HEK293 (cell line): ENCODE measurements around the gene BTBD9.

Source experiments
- BCL11A ChIP-seq: fragments of 450-650 bp; formaldehyde crosslinking; IDR thresholded peaks from 2 replicates; pipeline ENCODE4 v1.5.1; 2016; ENCODE audit warnings: low read depth, missing biosample characterization, missing genetic modification characterization
- GLIS2 ChIP-seq: fragments of 450-650 bp; formaldehyde crosslinking; IDR thresholded peaks from 2 replicates; pipeline ENCODE4 v1.5.1; 2016; ENCODE audit warnings: missing biosample characterization, missing genetic modification characterization
- HOXA7 ChIP-seq: sonication (generic); formaldehyde crosslinking; IDR thresholded peaks from 2 replicates; pipeline ENCODE4 v1.8.1; 2022; ENCODE audit warnings: missing genetic modification reagents, borderline replicate concordance
- IKZF3 ChIP-seq: fragments of 450-650 bp; IDR thresholded peaks from 2 replicates; pipeline ENCODE4 v1.5.0; 2018; ENCODE audit warnings: missing biosample characterization, mild to moderate bottlenecking, missing genetic modification characterization, moderate library complexity
- KLF8 ChIP-seq: fragments of 450-650 bp; formaldehyde crosslinking; IDR thresholded peaks from 2 replicates; pipeline ENCODE4 v1.5.1; 2016; ENCODE audit warnings: missing biosample characterization, missing genetic modification characterization
- OVOL3 ChIP-seq: fragments of 450-650 bp; formaldehyde crosslinking; IDR thresholded peaks from 2 replicates; pipeline ENCODE4 v1.5.1; 2016; ENCODE audit warnings: missing biosample characterization, missing genetic modification characterization
- SALL2 ChIP-seq: fragments of 450-650 bp; formaldehyde crosslinking; IDR thresholded peaks from 2 replicates; pipeline ENCODE4 v1.5.0; 2017; ENCODE audit warnings: missing biosample characterization, mild to moderate bottlenecking, missing genetic modification characterization, borderline replicate concordance
- SP2 ChIP-seq: fragments of 450-650 bp; formaldehyde crosslinking; IDR thresholded peaks from 2 replicates; pipeline ENCODE4 v1.5.1; 2016; ENCODE audit warnings: missing biosample characterization, missing genetic modification characterization
- YY2 ChIP-seq: fragments of 450-650 bp; formaldehyde crosslinking; IDR thresholded peaks from 2 replicates; pipeline ENCODE4 v1.5.1; 2016; ENCODE audit warnings: missing biosample characterization, missing genetic modification characterization
- ZFP37 ChIP-seq: fragments of 450-650 bp; formaldehyde crosslinking; IDR thresholded peaks from 2 replicates; pipeline ENCODE4 v1.5.1; 2016; ENCODE audit warnings: missing biosample characterization, missing genetic modification characterization
- ZNF121 ChIP-seq: fragments of 450-650 bp; formaldehyde crosslinking; IDR thresholded peaks from 2 replicates; pipeline ENCODE4 v1.5.1; 2016; ENCODE audit warnings: missing biosample characterization, missing genetic modification characterization
- ZNF157 ChIP-seq: fragments of 450-650 bp; formaldehyde crosslinking; IDR thresholded peaks from 2 replicates; pipeline ENCODE4 v1.5.1; 2016; ENCODE audit warnings: missing biosample characterization, missing genetic modification characterization
- ZNF354C ChIP-seq: fragments of 450-650 bp; formaldehyde crosslinking; IDR thresholded peaks from 2 replicates; pipeline ENCODE4 v1.5.1; 2016; ENCODE audit warnings: missing biosample characterization, missing genetic modification characterization, low read depth, borderline replicate concordance
- ZNF530 ChIP-seq: fragments of 450-650 bp; formaldehyde crosslinking; IDR thresholded peaks from 2 replicates; pipeline ENCODE4 v1.5.1; 2016; ENCODE audit warnings: low read depth, missing biosample characterization, missing genetic modification characterization
- ZNF561 ChIP-seq: fragments of 450-650 bp; IDR thresholded peaks from 2 replicates; pipeline ENCODE4 v1.5.1; 2018; ENCODE audit warnings: missing biosample characterization, missing genetic modification characterization, borderline replicate concordance
- ZNF670 ChIP-seq: fragments of 450-650 bp; formaldehyde crosslinking; IDR thresholded peaks from 2 replicates; pipeline ENCODE4 v1.5.1; 2016; ENCODE audit warnings: missing biosample characterization, missing genetic modification characterization, low read depth
- ZNF707 ChIP-seq: fragments of 450-650 bp; formaldehyde crosslinking; IDR thresholded peaks from 2 replicates; pipeline ENCODE4 v1.5.1; 2016; ENCODE audit warnings: missing biosample characterization, missing genetic modification characterization
- ZNF768 ChIP-seq: fragments of 450-650 bp; formaldehyde crosslinking; IDR thresholded peaks from 2 replicates; pipeline ENCODE4 v1.5.1; 2018; ENCODE audit warnings: missing biosample characterization, mild to moderate bottlenecking, missing genetic modification characterization
- ZSCAN30 ChIP-seq: fragments of 450-650 bp; IDR thresholded peaks from 2 replicates; pipeline ENCODE4 v1.5.1; 2018; ENCODE audit warnings: missing biosample characterization, mild to moderate bottlenecking, missing genetic modification characterization, moderate library complexity
- TF ChIP-seq, protein P1 (sequence below): fragments of 450-650 bp; formaldehyde crosslinking; IDR thresholded peaks from 2 replicates; pipeline ENCODE4 v1.5.1; 2016; ENCODE audit warnings: missing biosample characterization, missing genetic modification characterization, borderline replicate concordance
- TF ChIP-seq, protein P2 (sequence below): fragments of 450-650 bp; formaldehyde crosslinking; IDR thresholded peaks from 2 replicates; pipeline ENCODE4 v1.5.1; 2016; ENCODE audit warnings: missing biosample characterization, missing genetic modification characterization
- TF ChIP-seq, protein P3 (sequence below): fragments of 450-650 bp; formaldehyde crosslinking; conservative IDR thresholded peaks from 2 replicates; pipeline ENCODE4 v1.5.1; 2016; ENCODE audit warnings: low read depth, missing biosample characterization, missing genetic modification characterization
- TF ChIP-seq, protein P4 (sequence below): sonication (generic); formaldehyde crosslinking; IDR thresholded peaks from 2 replicates; pipeline ENCODE4 v1.8.1; 2022; ENCODE audit warnings: mild to moderate bottlenecking, moderate library complexity, missing genetic modification reagents
- TF ChIP-seq, protein P5 (sequence below): fragments of 450-650 bp; formaldehyde crosslinking; IDR thresholded peaks from 2 replicates; pipeline ENCODE4 v1.5.1; 2017; ENCODE audit warnings: missing biosample characterization, missing genetic modification characterization

BTBD9 gene

DNA sequence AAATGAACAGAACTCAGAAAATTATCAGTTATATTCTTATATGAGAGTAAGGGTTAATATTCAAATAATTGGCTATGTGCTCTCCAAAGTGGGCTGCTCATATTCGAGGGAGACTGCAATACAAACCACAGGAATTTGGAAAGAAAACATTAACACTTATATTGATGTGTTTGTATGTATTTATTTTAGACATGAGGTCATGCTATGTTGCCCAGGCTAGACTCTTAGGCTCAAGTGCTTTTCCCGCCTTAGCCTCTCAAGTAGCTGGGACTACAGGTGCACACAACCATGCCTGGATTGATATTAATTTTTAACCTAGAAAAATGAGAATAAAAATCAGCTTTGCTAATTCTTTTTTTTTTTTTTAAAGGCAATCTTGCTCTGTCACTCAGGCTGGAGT, 35.0 kb downstream of the BTBD9 start (continued):
- TF ChIP-seq, protein P1, sequence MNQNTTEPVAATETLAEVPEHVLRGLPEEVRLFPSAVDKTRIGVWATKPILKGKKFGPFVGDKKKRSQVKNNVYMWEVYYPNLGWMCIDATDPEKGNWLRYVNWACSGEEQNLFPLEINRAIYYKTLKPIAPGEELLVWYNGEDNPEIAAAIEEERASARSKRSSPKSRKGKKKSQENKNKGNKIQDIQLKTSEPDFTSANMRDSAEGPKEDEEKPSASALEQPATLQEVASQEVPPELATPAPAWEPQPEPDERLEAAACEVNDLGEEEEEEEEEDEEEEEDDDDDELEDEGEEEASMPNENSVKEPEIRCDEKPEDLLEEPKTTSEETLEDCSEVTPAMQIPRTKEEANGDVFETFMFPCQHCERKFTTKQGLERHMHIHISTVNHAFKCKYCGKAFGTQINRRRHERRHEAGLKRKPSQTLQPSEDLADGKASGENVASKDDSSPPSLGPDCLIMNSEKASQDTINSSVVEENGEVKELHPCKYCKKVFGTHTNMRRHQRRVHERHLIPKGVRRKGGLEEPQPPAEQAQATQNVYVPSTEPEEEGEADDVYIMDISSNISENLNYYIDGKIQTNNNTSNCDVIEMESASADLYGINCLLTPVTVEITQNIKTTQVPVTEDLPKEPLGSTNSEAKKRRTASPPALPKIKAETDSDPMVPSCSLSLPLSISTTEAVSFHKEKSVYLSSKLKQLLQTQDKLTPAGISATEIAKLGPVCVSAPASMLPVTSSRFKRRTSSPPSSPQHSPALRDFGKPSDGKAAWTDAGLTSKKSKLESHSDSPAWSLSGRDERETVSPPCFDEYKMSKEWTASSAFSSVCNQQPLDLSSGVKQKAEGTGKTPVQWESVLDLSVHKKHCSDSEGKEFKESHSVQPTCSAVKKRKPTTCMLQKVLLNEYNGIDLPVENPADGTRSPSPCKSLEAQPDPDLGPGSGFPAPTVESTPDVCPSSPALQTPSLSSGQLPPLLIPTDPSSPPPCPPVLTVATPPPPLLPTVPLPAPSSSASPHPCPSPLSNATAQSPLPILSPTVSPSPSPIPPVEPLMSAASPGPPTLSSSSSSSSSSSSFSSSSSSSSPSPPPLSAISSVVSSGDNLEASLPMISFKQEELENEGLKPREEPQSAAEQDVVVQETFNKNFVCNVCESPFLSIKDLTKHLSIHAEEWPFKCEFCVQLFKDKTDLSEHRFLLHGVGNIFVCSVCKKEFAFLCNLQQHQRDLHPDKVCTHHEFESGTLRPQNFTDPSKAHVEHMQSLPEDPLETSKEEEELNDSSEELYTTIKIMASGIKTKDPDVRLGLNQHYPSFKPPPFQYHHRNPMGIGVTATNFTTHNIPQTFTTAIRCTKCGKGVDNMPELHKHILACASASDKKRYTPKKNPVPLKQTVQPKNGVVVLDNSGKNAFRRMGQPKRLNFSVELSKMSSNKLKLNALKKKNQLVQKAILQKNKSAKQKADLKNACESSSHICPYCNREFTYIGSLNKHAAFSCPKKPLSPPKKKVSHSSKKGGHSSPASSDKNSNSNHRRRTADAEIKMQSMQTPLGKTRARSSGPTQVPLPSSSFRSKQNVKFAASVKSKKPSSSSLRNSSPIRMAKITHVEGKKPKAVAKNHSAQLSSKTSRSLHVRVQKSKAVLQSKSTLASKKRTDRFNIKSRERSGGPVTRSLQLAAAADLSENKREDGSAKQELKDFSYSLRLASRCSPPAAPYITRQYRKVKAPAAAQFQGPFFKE (tag by site-specific recombination) = no peak
- TF ChIP-seq IKZF3 (tag by site-specific recombination) (no peak), SP2 (tag by site-specific recombination) (no peak), HOXA7 (no peak), KLF8 (tag by site-specific recombination) (peak; percentile 60; the same call in 1 of the 2 replicates), ZNF707 (tag by site-specific recombination) (no peak), YY2 (tag by site-specific recombination) (no peak), ZNF768 (tag by site-specific recombination) (no peak), ZNF670 (tag by site-specific recombination) (no peak), ZNF157 (no peak), ZNF561 (tag by site-specific recombination) (no peak), ZSCAN30 (tag by site-specific recombination) (no peak), OVOL3 (no peak), ZNF354C (tag by site-specific recombination) (no peak), SALL2 (tag by site-specific recombination) (no peak), ZNF530 (no peak), GLIS2 (tag by site-specific recombination) (no peak), ZFP37 (tag by site-specific recombination) (no peak), ZNF121 (tag by site-specific recombination) (no peak), BCL11A (tag by site-specific recombination) (peak; percentile 87)
- TF ChIP-seq, protein P2, sequence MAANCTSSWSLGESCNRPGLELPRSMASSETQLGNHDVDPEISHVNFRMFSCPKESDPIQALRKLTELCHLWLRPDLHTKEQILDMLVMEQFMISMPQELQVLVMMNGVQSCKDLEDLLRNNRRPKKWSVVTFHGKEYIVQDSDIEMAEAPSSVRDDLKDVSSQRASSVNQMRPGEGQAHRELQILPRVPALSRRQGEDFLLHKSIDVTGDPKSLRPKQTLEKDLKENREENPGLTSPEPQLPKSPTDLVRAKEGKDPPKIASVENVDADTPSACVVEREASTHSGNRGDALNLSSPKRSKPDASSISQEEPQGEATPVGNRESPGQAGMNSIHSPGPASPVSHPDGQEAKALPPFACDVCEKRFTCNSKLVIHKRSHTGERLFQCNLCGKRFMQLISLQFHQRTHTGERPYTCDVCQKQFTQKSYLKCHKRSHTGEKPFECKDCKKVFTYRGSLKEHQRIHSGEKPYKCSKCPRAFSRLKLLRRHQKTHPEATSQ (tag by site-specific recombination) = no peak; the same call in 1 of the 2 replicates
- TF ChIP-seq, protein P3, sequence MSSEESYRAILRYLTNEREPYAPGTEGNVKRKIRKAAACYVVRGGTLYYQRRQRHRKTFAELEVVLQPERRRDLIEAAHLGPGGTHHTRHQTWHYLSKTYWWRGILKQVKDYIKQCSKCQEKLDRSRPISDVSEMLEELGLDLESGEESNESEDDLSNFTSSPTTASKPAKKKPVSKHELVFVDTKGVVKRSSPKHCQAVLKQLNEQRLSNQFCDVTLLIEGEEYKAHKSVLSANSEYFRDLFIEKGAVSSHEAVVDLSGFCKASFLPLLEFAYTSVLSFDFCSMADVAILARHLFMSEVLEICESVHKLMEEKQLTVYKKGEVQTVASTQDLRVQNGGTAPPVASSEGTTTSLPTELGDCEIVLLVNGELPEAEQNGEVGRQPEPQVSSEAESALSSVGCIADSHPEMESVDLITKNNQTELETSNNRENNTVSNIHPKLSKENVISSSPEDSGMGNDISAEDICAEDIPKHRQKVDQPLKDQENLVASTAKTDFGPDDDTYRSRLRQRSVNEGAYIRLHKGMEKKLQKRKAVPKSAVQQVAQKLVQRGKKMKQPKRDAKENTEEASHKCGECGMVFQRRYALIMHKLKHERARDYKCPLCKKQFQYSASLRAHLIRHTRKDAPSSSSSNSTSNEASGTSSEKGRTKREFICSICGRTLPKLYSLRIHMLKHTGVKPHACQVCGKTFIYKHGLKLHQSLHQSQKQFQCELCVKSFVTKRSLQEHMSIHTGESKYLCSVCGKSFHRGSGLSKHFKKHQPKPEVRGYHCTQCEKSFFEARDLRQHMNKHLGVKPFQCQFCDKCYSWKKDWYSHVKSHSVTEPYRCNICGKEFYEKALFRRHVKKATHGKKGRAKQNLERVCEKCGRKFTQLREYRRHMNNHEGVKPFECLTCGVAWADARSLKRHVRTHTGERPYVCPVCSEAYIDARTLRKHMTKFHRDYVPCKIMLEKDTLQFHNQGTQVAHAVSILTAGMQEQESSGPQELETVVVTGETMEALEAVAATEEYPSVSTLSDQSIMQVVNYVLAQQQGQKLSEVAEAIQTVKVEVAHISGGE (tag by site-specific recombination) = no peak
- TF ChIP-seq, protein P4, sequence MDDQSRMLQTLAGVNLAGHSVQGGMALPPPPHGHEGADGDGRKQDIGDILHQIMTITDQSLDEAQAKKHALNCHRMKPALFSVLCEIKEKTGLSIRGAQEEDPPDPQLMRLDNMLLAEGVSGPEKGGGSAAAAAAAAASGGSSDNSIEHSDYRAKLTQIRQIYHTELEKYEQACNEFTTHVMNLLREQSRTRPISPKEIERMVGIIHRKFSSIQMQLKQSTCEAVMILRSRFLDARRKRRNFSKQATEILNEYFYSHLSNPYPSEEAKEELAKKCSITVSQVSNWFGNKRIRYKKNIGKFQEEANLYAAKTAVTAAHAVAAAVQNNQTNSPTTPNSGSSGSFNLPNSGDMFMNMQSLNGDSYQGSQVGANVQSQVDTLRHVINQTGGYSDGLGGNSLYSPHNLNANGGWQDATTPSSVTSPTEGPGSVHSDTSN (CRISPR knock-in tag) = no peak
- TF ChIP-seq, protein P5, sequence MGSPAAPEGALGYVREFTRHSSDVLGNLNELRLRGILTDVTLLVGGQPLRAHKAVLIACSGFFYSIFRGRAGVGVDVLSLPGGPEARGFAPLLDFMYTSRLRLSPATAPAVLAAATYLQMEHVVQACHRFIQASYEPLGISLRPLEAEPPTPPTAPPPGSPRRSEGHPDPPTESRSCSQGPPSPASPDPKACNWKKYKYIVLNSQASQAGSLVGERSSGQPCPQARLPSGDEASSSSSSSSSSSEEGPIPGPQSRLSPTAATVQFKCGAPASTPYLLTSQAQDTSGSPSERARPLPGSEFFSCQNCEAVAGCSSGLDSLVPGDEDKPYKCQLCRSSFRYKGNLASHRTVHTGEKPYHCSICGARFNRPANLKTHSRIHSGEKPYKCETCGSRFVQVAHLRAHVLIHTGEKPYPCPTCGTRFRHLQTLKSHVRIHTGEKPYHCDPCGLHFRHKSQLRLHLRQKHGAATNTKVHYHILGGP (tag by site-specific recombination) = no peak
